Uterus (tissue), 4 donors: Measurements from ENCODE around the gene DUS2. TPM values are rescaled to one million over a fixed set of nuclear protein-coding genes. Genes with fewer than 3 reads are reported as not detected.
A peak's percentile ranks its signal among the peaks of the same experiment; 100 is the strongest.

Experiments used
- DNase-seq, 2 donors: peaks; one replicate each; pipeline ENCODE4 v3.0.0-alpha.2; 2019 to 2020
- H3K27ac ChIP-seq, 2 donors: fragments of 200-600 bp; sonication (generic); 1 replicate in 1 of 2; 2 replicates in 1 of 2; pipeline ENCODE4 v1.5.1; 2016 to 2018
- H3K27me3 ChIP-seq, 2 donors: fragments of 200-600 bp; sonication (generic); one replicate each; pipeline ENCODE4 v1.5.1; 2018 to 2019; ENCODE audit warnings: control low read depth in 1 of 2
- H3K36me3 ChIP-seq, 2 donors: fragments of 200-600 bp; sonication (generic); one replicate each; pipeline ENCODE4 v1.5.1; 2019; ENCODE audit warnings: control low read depth in 1 of 2
- H3K4me1 ChIP-seq, 2 donors: fragments of 200-600 bp; sonication (generic); one replicate each; pipeline ENCODE4 v1.5.1; 2018 to 2019; ENCODE audit warnings: control low read depth in 1 of 2
- H3K4me3 ChIP-seq, 2 donors: fragments of 200-600 bp; sonication (generic); 1 replicate in 1 of 2; 2 replicates in 1 of 2; pipeline ENCODE4 v1.5.1; 2018 to 2019; ENCODE audit warnings: mild to moderate bottlenecking in 1 of 2
- H3K9me3 ChIP-seq, 2 donors: fragments of 200-600 bp; sonication (generic); one replicate each; pipeline ENCODE4 v1.5.1; 2019; ENCODE audit warnings: control low read depth in 1 of 2
- CTCF ChIP-seq, 4 experiments: fragments of 200-600 bp in 2 of 4; fragments of 450-650 bp in 2 of 4; sonication (generic) in 2 of 4; IDR thresholded peaks; one replicate each; pipeline ENCODE4 v1.5.1; 2016 to 2019; ENCODE audit warnings: antibody characterized with exemption in 4 of 4, mild to moderate bottlenecking in 2 of 4, moderate library complexity in 1 of 4
- POLR2A ChIP-seq, 2 donors: fragments of 450-650 bp; IDR thresholded peaks; one replicate each; pipeline ENCODE4 v1.6.1; 2016; ENCODE audit warnings: antibody characterized with exemption in 2 of 2, mild to moderate bottlenecking in 1 of 2, moderate library complexity in 1 of 2
- intact Hi-C: fragments of 100-400 bp; cut with DNase I; formaldehyde crosslinking; loops from one replicate; pipeline ENCODE4 v1.15.1; 2023; ENCODE audit warnings: low total_unique reads
- total RNA-seq, 4 donors: library from RNA; depleted of rRNA in 3 of 4; stranded (reverse); fragments of >200 nt in 3 of 4; gene quantifications; one replicate each; pipeline versions ENCODE4 v1.1.0 to v1.2.4, GENCODE V29; 2014 to 2023
- donor health status: DM: yes; HTN: yes; CAD: no.

The DUS2 gene
- total RNA-seq, 4 donors from 2014 or later: 2.0 to 18.4 (median 5.6) TPM

DNA sequence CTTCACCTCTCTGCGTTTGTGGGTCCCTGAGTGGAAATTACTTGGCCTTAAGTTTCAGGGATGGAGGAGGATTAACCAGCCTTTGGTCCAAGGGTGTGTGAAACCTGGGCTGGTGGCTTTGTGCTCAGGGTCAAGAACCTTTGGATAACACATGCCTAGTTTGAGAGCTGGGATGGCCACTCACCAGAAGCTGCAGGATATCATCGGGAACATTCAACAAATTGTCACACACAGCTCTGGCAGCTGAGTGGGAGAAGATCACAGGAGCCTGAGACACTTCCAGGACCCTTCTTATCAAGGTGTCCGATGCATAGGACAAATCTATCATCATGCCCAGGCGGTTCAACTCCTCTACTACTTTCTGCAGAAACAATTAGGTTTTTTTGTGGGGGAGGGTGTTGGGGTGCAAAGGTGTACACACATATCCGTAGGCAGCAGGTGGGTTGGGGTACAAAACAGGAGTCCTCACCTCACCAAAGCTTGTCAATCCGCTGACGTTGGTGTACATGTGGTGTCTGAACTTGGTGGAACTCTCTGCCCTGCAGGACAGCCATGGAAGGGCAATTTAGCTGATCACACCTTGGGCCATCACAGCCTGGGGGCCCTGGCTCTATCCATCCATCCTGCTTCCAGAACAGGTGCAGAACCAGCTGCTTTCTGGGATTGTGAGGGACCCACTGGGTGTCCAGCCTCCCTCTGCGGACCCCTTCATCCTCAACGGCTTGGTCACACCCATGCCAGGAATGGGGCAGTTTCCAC, 45.4 kb upstream of the DUS2 start:
- no peak for DNase-seq
- Histone ChIP-seq H3K27ac (no peak overlapping the region), H3K9me3 (no peaks in the 10 kb centered on the region), H3K36me3 (no peaks in the 10 kb centered on the region), H3K4me1 (no peaks in the 10 kb centered on the region), H3K27me3 (no peaks in the 10 kb centered on the region), H3K4me3 (no peak overlapping the region)
- TF ChIP-seq CTCF (IDR thresholded peaks at IDR 0.05) (no peak), POLR2A (IDR thresholded peaks at IDR 0.05) (no peak)
- intact Hi-C loops: no loop called here

DNA sequence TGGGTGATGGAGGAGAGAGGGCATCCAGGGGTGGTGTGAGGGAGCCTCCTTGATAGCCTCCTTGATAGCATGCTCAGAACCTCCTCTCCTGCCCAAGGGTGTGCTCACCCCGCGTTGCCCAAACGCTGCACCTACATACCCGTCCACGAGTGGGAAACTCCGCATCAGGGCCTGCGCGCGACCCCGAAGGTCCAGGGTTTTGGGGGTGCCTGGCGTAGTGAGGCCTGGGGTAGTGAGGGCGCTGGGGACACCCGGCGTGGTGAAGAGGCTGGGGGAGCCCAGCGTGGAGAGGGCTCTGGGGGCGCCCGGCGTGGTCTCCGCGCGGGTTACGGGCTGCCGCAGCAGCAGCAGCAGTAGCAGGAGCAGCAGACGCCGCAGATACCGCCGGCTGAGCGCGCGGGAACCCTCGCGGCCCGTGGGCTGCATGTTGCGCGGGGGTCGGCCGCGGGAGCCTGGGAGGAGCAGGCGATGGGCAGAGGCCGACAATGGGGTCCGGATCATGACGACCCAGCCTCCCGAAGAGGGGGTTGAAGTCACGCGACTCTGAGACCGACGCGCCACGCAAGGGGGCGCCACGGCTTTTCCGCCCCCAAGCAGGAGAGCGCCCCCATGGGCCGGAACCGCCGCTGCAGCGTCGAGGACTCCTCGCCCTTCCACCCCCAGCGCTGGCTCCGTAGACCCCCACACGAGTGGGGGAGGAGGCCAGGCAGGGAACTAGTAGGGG, 43.0 kb upstream of the DUS2 start, which contains the start of gene DPEP3:
Gene DPEP3, minus strand, starts transcription at position 545 of the 724 bp plus-strand sequence. Its CDS starts 119 bp downstream, at position 426.
- no peak for TF ChIP-seq CTCF (IDR thresholded peaks at IDR 0.05)
- TF ChIP-seq POLR2A (IDR thresholded peaks at IDR 0.05): no peak
- Histone ChIP-seq H3K36me3 (no peaks in the 10 kb centered on the region), H3K27me3 (no peaks in the 10 kb centered on the region), H3K27ac (no peak within 1 kb of the TSS), H3K4me1 (no peaks in the 10 kb centered on the region), H3K4me3 (no peak within 1 kb of the TSS), H3K9me3 (no peaks in the 10 kb centered on the region)
- no peak for DNase-seq
- intact Hi-C loops: no loop called here

- H3K4me3 ChIP-seq: no peak overlapping the region
- intact Hi-C loops: no loop called here
- H3K27me3 ChIP-seq: no peaks in the 10 kb centered on the region
- TF ChIP-seq POLR2A (IDR thresholded peaks at IDR 0.05): no peak
- TF ChIP-seq CTCF (IDR thresholded peaks at IDR 0.05): no peak
- no peaks in the 10 kb centered on the region for H3K4me1 ChIP-seq
- no peak for DNase-seq
- no peak overlapping the region for H3K27ac ChIP-seq
- H3K36me3 ChIP-seq: no peaks in the 10 kb centered on the region
- no peaks in the 10 kb centered on the region for H3K9me3 ChIP-seq
These were observed 40.9 kb upstream of the DUS2 start for GRCh38 chr16:67982011-67982696.

DNA sequence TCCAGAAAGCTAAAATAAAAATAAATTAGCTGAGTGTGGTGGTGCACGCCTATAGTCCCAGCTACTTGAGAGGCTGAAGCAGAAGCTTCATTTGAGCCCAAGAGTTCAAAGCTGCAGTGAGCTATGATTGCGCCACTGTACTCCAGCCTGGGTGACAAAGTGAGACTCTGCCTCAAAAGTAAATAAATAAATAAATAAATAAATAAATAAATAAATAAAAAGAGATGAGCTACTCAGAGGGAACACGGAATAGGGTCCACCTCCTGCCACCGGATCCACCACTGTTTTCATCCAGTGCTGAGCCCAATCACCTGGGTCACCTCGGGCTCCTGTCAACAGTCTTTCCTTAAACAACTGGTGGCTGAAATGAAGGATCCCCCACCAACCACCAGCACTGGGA, 36.1 kb upstream of the DUS2 start:
- no peaks in the 10 kb centered on the region for H3K9me3 ChIP-seq
- H3K36me3 ChIP-seq: no peaks in the 10 kb centered on the region
- DNase-seq: no peak
- no peak for TF ChIP-seq CTCF (IDR thresholded peaks at IDR 0.05)
- no peak for TF ChIP-seq POLR2A (IDR thresholded peaks at IDR 0.05)
- no peak overlapping the region for H3K4me3 ChIP-seq
- H3K27me3 ChIP-seq: no peaks in the 10 kb centered on the region
- peak overlapping the region; percentile 28 to 52 for H3K27ac ChIP-seq
- H3K4me1 ChIP-seq: no peaks in the 10 kb centered on the region
- intact Hi-C loops: no loop called here
